HG03103 (cell line): ENCODE data around the gene BNIP1.

Experiments
- ATAC-seq: cut with Tn5 transposase; IDR thresholded peaks from one replicate; pipeline ENCODE4 v1.9.1; 2021; ENCODE audit warnings: low read depth; ENCODE audit not compliant: unreplicated experiment

Gene BNIP1

GRCh38 chr5:173208296-173208695 is 64.0 kb downstream of the BNIP1 start:
- ATAC-seq = no peak

- no peak for ATAC-seq
These were observed 66.5 kb downstream of the BNIP1 start for GRCh38 chr5:173210877-173211276.

GRCh38 chr5:173211284-173211683 is 67.0 kb downstream of the BNIP1 start:
- ATAC-seq = no peak

GRCh38 chr5:173213236-173213933 is 69.1 kb downstream of the BNIP1 start:
- no peak for ATAC-seq
